ENCODE data around the gene SARDH. TPM values are rescaled to one million over a fixed set of nuclear protein-coding genes. Genes with fewer than 3 reads are reported as not detected.
A peak's percentile ranks its signal among the peaks of the same experiment; 100 is the strongest.

SARDH gene
- total RNA-seq, 2 experiments from 2014 or later: 17.7 to 18.5 TPM

GRCh38 chr9:133740911-133741310 is 2.8 kb upstream of the SARDH start:
- no peak for ATAC-seq (ENCODE audit: poor library complexity)
- intact Hi-C loops (cut with DNase I, micrococcal nuclease): no loop called here

GRCh38 chr9:133739408-133740280 is 1.5 kb upstream of the SARDH start:
- Histone ChIP-seq H3K4me1 (ENCODE audit: insufficient read depth, low read length) (peaks cover 20% of the 10 kb centered on the region), H3K36me3 (ENCODE audit: insufficient read depth, low read length) (no peaks in the 10 kb centered on the region), H3K27ac (ENCODE audit: low read depth in 1 of 2, low read length in 2 of 2) (no peak overlapping the region), H3K4me3 (ENCODE audit: low read length) (no peak overlapping the region), H3K27me3 (ENCODE audit: control insufficient read depth in 1 of 2, insufficient read depth in 2 of 2, low read length in 2 of 2) (no peaks in the 10 kb centered on the region), H3K9me3 (ENCODE audit: control insufficient read depth in 1 of 2, insufficient read depth in 1 of 2, low read length in 2 of 2) (no peaks in the 10 kb centered on the region)
- POLR2A ChIA-PET: no interaction called here
- Mint-ChIP-seq H3K27ac (no peak overlapping the region), H3K4me1 (ENCODE audit: low read depth) (peaks cover 9% of the 10 kb centered on the region), H3K9me3 (no peaks in the 10 kb centered on the region), H3K27me3 (no peaks in the 10 kb centered on the region), H3K36me3 (ENCODE audit: low read depth) (no peaks in the 10 kb centered on the region), H3K4me3 (no peak overlapping the region)
- intact Hi-C loops (cut with DNase I, micrococcal nuclease): no loop called here
- CTCF ChIA-PET: no interaction called here
- no peak for TF ChIP-seq CTCF (IDR thresholded peaks at IDR 0.05)
- DNase-seq: no peak
- no peak for ATAC-seq (ENCODE audit: poor library complexity)

More at GRCh38 chr9:133740911-133741310, 2.8 kb upstream of the SARDH start:
- Histone ChIP-seq H3K27me3 (ENCODE audit: control insufficient read depth in 1 of 2, insufficient read depth in 2 of 2, low read length in 2 of 2) (no peaks in the 10 kb centered on the region), H3K4me1 (ENCODE audit: insufficient read depth, low read length) (peaks cover 20% of the 10 kb centered on the region), H3K27ac (ENCODE audit: low read depth in 1 of 2, low read length in 2 of 2) (no peak overlapping the region), H3K4me3 (ENCODE audit: low read length) (no peak overlapping the region), H3K36me3 (ENCODE audit: insufficient read depth, low read length) (no peaks in the 10 kb centered on the region), H3K9me3 (ENCODE audit: control insufficient read depth in 1 of 2, insufficient read depth in 1 of 2, low read length in 2 of 2) (no peaks in the 10 kb centered on the region)
- Mint-ChIP-seq H3K4me1 (ENCODE audit: low read depth) (peaks cover 9% of the 10 kb centered on the region), H3K27ac (no peak overlapping the region), H3K4me3 (no peak overlapping the region), H3K9me3 (no peaks in the 10 kb centered on the region), H3K36me3 (ENCODE audit: low read depth) (no peaks in the 10 kb centered on the region), H3K27me3 (no peaks in the 10 kb centered on the region)
- ChIA-PET POLR2A (no interaction called here), CTCF (no interaction called here)
- no peak for TF ChIP-seq CTCF (IDR thresholded peaks at IDR 0.05)
- no peak for DNase-seq

GRCh38 chr9:133738640-133739225 is 581 bp upstream of the SARDH start:
- Mint-ChIP-seq H3K36me3 (ENCODE audit: low read depth) (no peaks in the 10 kb centered on the region), H3K27ac (no peak overlapping the region), H3K4me3 (peak overlapping the region; percentile 42), H3K9me3 (no peaks in the 10 kb centered on the region), H3K4me1 (ENCODE audit: low read depth) (peaks cover 9% of the 10 kb centered on the region), H3K27me3 (no peaks in the 10 kb centered on the region)
- Histone ChIP-seq H3K9me3 (ENCODE audit: control insufficient read depth in 1 of 2, insufficient read depth in 1 of 2, low read length in 2 of 2) (no peaks in the 10 kb centered on the region), H3K4me1 (ENCODE audit: insufficient read depth, low read length) (peaks cover 20% of the 10 kb centered on the region), H3K36me3 (ENCODE audit: insufficient read depth, low read length) (no peaks in the 10 kb centered on the region), H3K4me3 (ENCODE audit: low read length) (peak overlapping the region; percentile 48), H3K27me3 (ENCODE audit: control insufficient read depth in 1 of 2, insufficient read depth in 2 of 2, low read length in 2 of 2) (no peaks in the 10 kb centered on the region), H3K27ac (ENCODE audit: low read depth in 1 of 2, low read length in 2 of 2) (no peak overlapping the region)
- ChIA-PET POLR2A (interaction anchor here (0.6 to 1.0 kb wide), 4 partner anchors 11 to 205 kb away, joined by 3 to 5 read pairs (median 4); no protein-coding TSS in a partner anchor), CTCF (no interaction called here)
- DNase-seq (no peak), ATAC-seq (ENCODE audit: poor library complexity) (no peak)
- no peak for TF ChIP-seq CTCF (IDR thresholded peaks at IDR 0.05)
- intact Hi-C loops (cut with DNase I, micrococcal nuclease): no loop called here

All from CD4-positive, alpha-beta T cell (primary cell).